H1 (cell line): Measurements from ENCODE around the gene MIB2. TPM values are rescaled to one million over a fixed set of nuclear protein-coding genes. Genes with fewer than 3 reads are reported as not detected.
A peak's percentile ranks its signal among the peaks of the same experiment; 100 is the strongest.

Experiments used
- CTCF ChIA-PET: fragments of 300-600 bp; sonication (Branson Sonifier 250); formaldehyde crosslinking; loops from one replicate; lab custom pipeline; 2021; ENCODE audit not compliant: partially characterized antibody; lab: Charles Lee
- POLR2A ChIA-PET: fragments of 300-600 bp; sonication (Branson Sonifier 250); formaldehyde crosslinking; loops from one replicate; lab custom pipeline; 2021; ENCODE audit warnings: inconsistent platforms; ENCODE audit not compliant: partially characterized antibody; lab: Charles Lee
- DNase-seq, 2 experiments: peaks; one replicate each; pipeline versions ENCODE4 v3.0.0 to v3.0.0-alpha.2; 2010 to 2022; ENCODE audit warnings: low spot score in 2 of 2, low read depth in 1 of 2, mixed read lengths in 1 of 2
- FAIRE-seq: peaks from 2 replicates; lab custom pipeline; 2011; peaks lifted over from hg19 to GRCh38; lab: Jason Lieb, UNC
- H2AFZ ChIP-seq: 2 replicates; pipeline ENCODE4 v1.8.1; 2012; ENCODE audit warnings: low read length, inconsistent platforms
- H2AK5ac ChIP-seq: 2 replicates; pipeline ENCODE4 v1.6.1; 2013; ENCODE audit warnings: low read depth, low read length
- H2BK120ac ChIP-seq: replicated peaks from 2 replicates; pipeline ENCODE3; 2013; ENCODE audit warnings: low read depth, low read length, inconsistent platforms
- H2BK12ac ChIP-seq: 2 replicates; pipeline ENCODE4 v1.6.1; 2013; ENCODE audit warnings: low read depth, low read length
- H2BK15ac ChIP-seq: 2 replicates; pipeline ENCODE4 v1.6.1; 2013; ENCODE audit warnings: low read length
- H2BK20ac ChIP-seq: 2 replicates; pipeline ENCODE4 v1.6.1; 2013; ENCODE audit warnings: low read length
- H2BK5ac ChIP-seq: 2 replicates; pipeline ENCODE4 v1.6.1; 2013; ENCODE audit warnings: low read depth, low read length
- H3K14ac ChIP-seq: 2 replicates; pipeline ENCODE4 v1.6.1; 2013; ENCODE audit warnings: inconsistent platforms; ENCODE audit not compliant: insufficient read length
- H3K18ac ChIP-seq: 2 replicates; pipeline ENCODE4 v1.6.1; 2013; ENCODE audit warnings: low read length; ENCODE audit errors: extremely low read depth
- H3K23ac ChIP-seq: 2 replicates; pipeline ENCODE4 v1.6.1; 2013; ENCODE audit warnings: inconsistent platforms; ENCODE audit not compliant: insufficient read length
- H3K23me2 ChIP-seq: 2 replicates; pipeline ENCODE4 v1.6.1; 2013; ENCODE audit warnings: low read depth, low read length
- H3K27ac ChIP-seq: 2 replicates; pipeline ENCODE4 v1.6.1; 2011; ENCODE audit warnings: low read depth, low read length, inconsistent platforms
- H3K27me3 ChIP-seq, 4 experiments: replicated peaks in 1 of 4; 1 replicate in 1 of 4; 2 replicates in 3 of 4; pipeline versions ENCODE4 v1.6.1 to v1.8.1; 2011 to 2013; ENCODE audit warnings: low read length in 3 of 4, mild to moderate bottlenecking in 3 of 4, inconsistent platforms in 2 of 4, mixed read lengths in 2 of 4, moderate library complexity in 1 of 4; ENCODE audit not compliant: control insufficient read depth in 3 of 4, insufficient read depth in 3 of 4; ENCODE audit errors: extremely low read depth in 1 of 4
- H3K36me3 ChIP-seq, 4 experiments: 2 replicates each; pipeline versions ENCODE4 v1.6.1 to v1.8.1; 2011 to 2013; ENCODE audit warnings: mild to moderate bottlenecking in 4 of 4, low read length in 3 of 4, moderate library complexity in 2 of 4, control low read depth in 1 of 4, inconsistent platforms in 1 of 4; ENCODE audit not compliant: insufficient read depth in 4 of 4, control insufficient read depth in 2 of 4
- H3K4ac ChIP-seq: replicated peaks from 2 replicates; pipeline ENCODE3; 2013; ENCODE audit warnings: low read length, low read depth, mixed read lengths, inconsistent platforms; ENCODE audit not compliant: insufficient read length
- H3K4me1 ChIP-seq, 4 experiments: replicated peaks in 1 of 4; 1 replicate in 1 of 4; 2 replicates in 3 of 4; pipeline versions ENCODE4 v1.6.1 to v1.8.1; 2011 to 2013; ENCODE audit warnings: low read length in 3 of 4, inconsistent platforms in 2 of 4, mixed read lengths in 1 of 4; ENCODE audit not compliant: insufficient read depth in 4 of 4, control insufficient read depth in 3 of 4
- H3K4me2 ChIP-seq, 2 experiments: 2 replicates each; pipeline versions ENCODE4 v1.6.1 to v1.8.1; 2011 to 2013; ENCODE audit warnings: low read depth in 2 of 2, low read length in 2 of 2, control low read depth in 1 of 2, inconsistent platforms in 1 of 2, mild to moderate bottlenecking in 1 of 2; ENCODE audit not compliant: insufficient read depth in 1 of 2
- H3K4me3 ChIP-seq, 4 experiments: fragments of 200-600, 300-600 bp in 1 of 4; sonication (generic), shearing (Covaris generic), sonication (Bioruptor Twin) in 1 of 4; 2 replicates each; pipeline versions ENCODE4 v1.5.1 to v1.8.1; 2011 to 2016; ENCODE audit warnings: low read length in 4 of 4, low read depth in 3 of 4, control low read depth in 2 of 4, inconsistent platforms in 2 of 4, mild to moderate bottlenecking in 2 of 4, mixed read lengths in 1 of 4, moderate library complexity in 1 of 4; ENCODE audit not compliant: insufficient read depth in 2 of 4; ENCODE audit errors: extremely low read depth in 1 of 4
- H3K56ac ChIP-seq: replicated peaks from 2 replicates; pipeline ENCODE3; 2013; ENCODE audit warnings: low read depth, mild to moderate bottlenecking, mixed read lengths, low read length, inconsistent platforms; ENCODE audit not compliant: insufficient read length
- H3K79me1 ChIP-seq: 2 replicates; pipeline ENCODE4 v1.6.1; 2013; ENCODE audit warnings: low read depth, low read length, control low read depth
- H3K79me2 ChIP-seq, 2 experiments: 2 replicates each; pipeline versions ENCODE4 v1.6.1 to v1.8.1; 2012 to 2013; ENCODE audit warnings: low read length in 2 of 2, mild to moderate bottlenecking in 2 of 2, inconsistent platforms in 1 of 2; ENCODE audit not compliant: insufficient read depth in 2 of 2, control insufficient read depth in 1 of 2
- H3K9ac ChIP-seq, 4 experiments: replicated peaks in 1 of 4; 1 replicate in 1 of 4; 2 replicates in 3 of 4; pipeline versions ENCODE4 v1.6.1 to v1.8.1; 2011 to 2013; ENCODE audit warnings: low read depth in 3 of 4, low read length in 3 of 4, control low read depth in 2 of 4, mild to moderate bottlenecking in 2 of 4, moderate library complexity in 2 of 4, inconsistent platforms in 1 of 4; ENCODE audit errors: extremely low read depth in 1 of 4
- H3K9me3 ChIP-seq, 2 experiments: 2 replicates each; pipeline versions ENCODE4 v1.6.1 to v1.8.1; 2012 to 2013; ENCODE audit warnings: mild to moderate bottlenecking in 2 of 2, moderate library complexity in 2 of 2, control low read depth in 1 of 2, inconsistent platforms in 1 of 2, low read depth in 1 of 2, low read length in 1 of 2, mixed read lengths in 1 of 2; ENCODE audit not compliant: insufficient read depth in 2 of 2
- H4K20me1 ChIP-seq, 2 experiments: replicated peaks in 1 of 2; 2 replicates each; pipeline versions ENCODE3 to v1.8.1; 2011 to 2013; ENCODE audit warnings: inconsistent platforms in 2 of 2, low read length in 2 of 2, mild to moderate bottlenecking in 1 of 2; ENCODE audit not compliant: insufficient read depth in 2 of 2, control insufficient read depth in 1 of 2
- H4K5ac ChIP-seq: 2 replicates; pipeline ENCODE4 v1.6.1; 2013; ENCODE audit warnings: low read length, low read depth, mixed read lengths, inconsistent platforms; ENCODE audit not compliant: insufficient read length
- H4K8ac ChIP-seq: 2 replicates; pipeline ENCODE4 v1.8.0; 2013; ENCODE audit warnings: mild to moderate bottlenecking, moderate library complexity, low read length, inconsistent platforms; ENCODE audit not compliant: insufficient read depth; ENCODE audit errors: extremely low read depth
- H4K91ac ChIP-seq: replicated peaks from 2 replicates; pipeline ENCODE3; 2013; ENCODE audit warnings: low read length, mixed read lengths, inconsistent platforms; ENCODE audit not compliant: insufficient read length
- NANOG ChIP-seq: IDR thresholded peaks from 2 replicates; pipeline ENCODE4 v1.6.1; 2011; ENCODE audit warnings: low read length, low read depth, mild to moderate bottlenecking, inconsistent platforms; ENCODE audit not compliant: insufficient read depth, poor library complexity, severe bottlenecking
- WGBS, 2 experiments: shearing (Covaris generic) in 1 of 2; methylation state at CpG; one replicate each; pipeline versions ENCODE4 v1.1.6 to v1.1.7; 2013 to 2015; ENCODE audit warnings: low lambda C conversion rate in 2 of 2, mixed read lengths in 2 of 2, inconsistent platforms in 1 of 2, low coverage in 1 of 2, missing lambda C conversion rate in 1 of 2; ENCODE audit not compliant: insufficient replicate concordance in 2 of 2, insufficient coverage in 1 of 2, insufficient read length in 1 of 2; ENCODE audit errors: extremely low coverage in 1 of 2, missing lambda C conversion rate in 1 of 2; 5-methylcytosine and 5-hydroxymethylcytosine counted together
- polyA plus RNA-seq, 7 experiments: library from polyadenylated mRNA; depleted of rRNA in 3 of 7; stranded (reverse) in 5 of 7; unstranded in 2 of 7; fragments of >200 nt in 5 of 7; fragments of 200-250 nt in 2 of 7; gene quantifications; 1 replicate in 5 of 7; 2 replicates in 1 of 7; 4 replicates in 1 of 7; pipeline versions ENCODE4 v1.2.1 to v1.2.3, GENCODE V29; 2011 to 2013; ENCODE audit warnings: missing spikeins in 2 of 7, mixed read lengths in 2 of 7
- total RNA-seq: library from RNA; stranded (reverse); fragmentation: NEBNext Ultra II Directional; extraction: Animal tissue kit (Norgen Biotek cat#: 25700); gene quantifications from 2 replicates; pipeline ENCODE4 v1.2.1, GENCODE V29; 2021
- TF ChIP-seq, protein P1 (sequence below): IDR thresholded peaks from 2 replicates; pipeline ENCODE4 v1.6.1; 2011; ENCODE audit warnings: low read length, improper control_type of control experiment

MIB2 gene
- total and polyA plus RNA-seq, 2 of the 8 experiments (the other 6 are each of a cell fraction or from before 2014, with no cell fraction given): 32.5 to 60.0 TPM

DNA sequence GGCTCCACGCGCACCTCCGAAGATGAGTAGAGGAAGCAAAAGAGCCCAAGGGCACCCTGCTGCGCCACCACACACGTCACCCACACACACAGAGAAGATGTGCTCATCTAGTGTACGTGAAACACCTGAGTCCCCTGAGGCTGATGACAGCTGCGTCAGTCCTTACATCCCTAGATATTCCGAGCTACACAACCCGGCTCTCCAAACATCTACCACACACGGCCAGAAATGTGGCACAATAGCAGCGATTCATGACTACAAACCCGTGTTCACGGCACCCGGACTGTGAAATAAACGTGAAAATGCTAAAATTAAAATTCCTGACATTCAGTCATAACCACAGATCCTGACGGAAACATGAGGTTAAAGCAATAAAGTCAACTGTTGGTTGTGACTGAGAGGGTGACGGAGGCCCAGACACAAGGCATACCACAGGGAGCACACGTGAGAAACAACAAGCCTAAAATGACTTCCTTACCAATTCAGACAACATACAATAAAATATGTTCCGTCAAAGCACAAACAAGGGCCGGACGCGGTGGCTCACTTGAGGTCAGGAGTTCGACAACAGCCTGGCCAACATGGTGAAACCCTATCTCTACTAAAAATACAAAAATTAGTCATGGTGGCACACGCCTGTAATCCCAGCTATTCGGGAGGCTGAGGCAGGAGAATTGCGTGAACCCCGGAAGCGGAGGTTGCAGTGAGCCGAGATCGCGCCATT, 48.0 kb upstream of the MIB2 start:
- H3K9me3 ChIP-seq: no peaks in the 10 kb centered on the region
- H2BK12ac ChIP-seq: peak overlapping the region; percentile 19; the same call in 1 of the 2 replicates
- WGBS, 2 experiments: 91% methylated on average over 31 of the region's 31 CpGs; no CpG with 5 or more reads in 1 of the 2 experiments
- no peak overlapping the region for H2BK15ac ChIP-seq
- TF ChIP-seq, protein P1, sequence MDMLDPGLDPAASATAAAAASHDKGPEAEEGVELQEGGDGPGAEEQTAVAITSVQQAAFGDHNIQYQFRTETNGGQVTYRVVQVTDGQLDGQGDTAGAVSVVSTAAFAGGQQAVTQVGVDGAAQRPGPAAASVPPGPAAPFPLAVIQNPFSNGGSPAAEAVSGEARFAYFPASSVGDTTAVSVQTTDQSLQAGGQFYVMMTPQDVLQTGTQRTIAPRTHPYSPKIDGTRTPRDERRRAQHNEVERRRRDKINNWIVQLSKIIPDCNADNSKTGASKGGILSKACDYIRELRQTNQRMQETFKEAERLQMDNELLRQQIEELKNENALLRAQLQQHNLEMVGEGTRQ: no peak
- TF ChIP-seq NANOG: no peak
- CTCF ChIA-PET: interaction anchor here (1.0 kb wide), 1 partner anchor 21 kb away, joined by 3 read pairs; no protein-coding TSS in a partner anchor
- peaks cover 7% of the 10 kb centered on the region for H3K79me1 ChIP-seq
- no peak overlapping the region; the same call in 1 of the 2 replicates for H2AK5ac ChIP-seq
- no peak overlapping the region for H3K9ac ChIP-seq
- H3K4me3 ChIP-seq: no peak overlapping the region
- peaks cover 0 to 6% (median 2%) of the 10 kb centered on the region in 4 experiments; a peak in 2 of 7 replicates for H3K4me1 ChIP-seq
- no peak overlapping the region for H3K14ac ChIP-seq
- H4K91ac ChIP-seq: no peak overlapping the region
- H3K79me2 ChIP-seq: peaks cover 48 to 92% of the 10 kb centered on the region in 2 experiments
- H4K5ac ChIP-seq: no peak overlapping the region
- FAIRE-seq (no peak), DNase-seq (no peak)
- H2BK20ac ChIP-seq: no peak overlapping the region
- H4K20me1 ChIP-seq: peaks cover 36 to 43% of the 10 kb centered on the region in 2 experiments
- H3K23me2 ChIP-seq: peaks cover 2% of the 10 kb centered on the region; the same call in 1 of the 2 replicates
- H3K27me3 ChIP-seq: no peaks in the 10 kb centered on the region
- no peak overlapping the region for H3K4ac ChIP-seq
- POLR2A ChIA-PET: interaction anchor here (1.4 to 21.2 kb wide), 4 partner anchors 8 to 165 kb away, joined by 3 to 367 read pairs (median 6); no protein-coding TSS in a partner anchor
- no peak overlapping the region for H2AFZ ChIP-seq
- H3K27ac ChIP-seq: peak overlapping the region; percentile 55; the same call in 1 of the 2 replicates
- H3K56ac ChIP-seq: no peak overlapping the region
- no peak overlapping the region for H4K8ac ChIP-seq
- H3K36me3 ChIP-seq: peaks cover 14 to 51% (median 25%) of the 10 kb centered on the region in 4 experiments
- no peak overlapping the region for H2BK120ac ChIP-seq
- H3K18ac ChIP-seq: peak overlapping the region; percentile 5; the same call in 1 of the 2 replicates
- no peak overlapping the region for H3K23ac ChIP-seq
- H3K4me2 ChIP-seq: peak overlapping the region in 1 of 2 experiments; percentile 29; a peak in 2 of 4 replicates
- H2BK5ac ChIP-seq: peak overlapping the region; percentile 44; the same call in 1 of the 2 replicates
